ENCODE data around the gene STAG1. TPM values are rescaled to one million over a fixed set of nuclear protein-coding genes. Genes with fewer than 3 reads are reported as not detected.
"Not testable (repeated sequence)": the region's sequence is repeated elsewhere in the genome, so short reads cannot be mapped to it uniquely, and the experiment has no call there.

Gene STAG1
- total and polyA plus RNA-seq, 9 of the 15 experiments (the other 6 are each of a cell fraction or from before 2014, with no cell fraction given), result 2.7 to 17.7 (median 8.8) TPM

- TF ChIP-seq ZNF696 (CRISPR knock-in tag; conservative IDR thresholded peaks at IDR 0.05) (no peak), E2F4 (CRISPR knock-in tag; IDR thresholded peaks at IDR 0.05; ENCODE audit: low read depth) (no peak), REST (IDR thresholded peaks at IDR 0.05; ENCODE audit: borderline replicate concordance) (no peak), REST (CRISPR knock-in tag; IDR thresholded peaks at IDR 0.05; ENCODE audit: low read depth) (no peak), HBP1 (CRISPR knock-in tag; IDR thresholded peaks at IDR 0.05) (no peak)
Measured at GRCh38 chr3:136559896-136560295, 192.3 kb downstream of the STAG1 start (continued).

- H3K9me1 ChIP-seq (ENCODE audit: control insufficient read depth, insufficient read depth, low read length); H3K36me3 ChIP-seq (ENCODE audit: control insufficient read depth, insufficient read depth, low read length); H3K9ac ChIP-seq (ENCODE audit: insufficient read depth in 1 of 2, low read depth in 2 of 2, low read length in 2 of 2); H3K79me2 ChIP-seq (ENCODE audit: control insufficient read depth, insufficient read depth, low read length); DNase-seq (ENCODE audit: extremely low read depth in 1 of 4, low spot score in 3 of 4); H3K9me3 ChIP-seq (replicated peaks; ENCODE audit: control insufficient read depth, insufficient read depth, low read depth, low read length); H3K27ac ChIP-seq (ENCODE audit: extremely low read depth, low read depth, low read length); FAIRE-seq; POLR2A ChIA-PET; H3K4me1 ChIP-seq (replicated peaks in 1 of 2; ENCODE audit: control insufficient read depth in 2 of 2, insufficient read depth in 2 of 2, low read length in 2 of 2); H3K4me3 ChIP-seq; H3K27me3 ChIP-seq (ENCODE audit: control insufficient read depth in 2 of 2, insufficient read depth in 2 of 2, low read length in 2 of 2); BruUV-seq (replicated peaks); H2AFZ ChIP-seq (ENCODE audit: low read depth, low read length); H3K4me2 ChIP-seq (ENCODE audit: insufficient read depth, low read length); ATAC-seq; H4K20me1 ChIP-seq (replicated peaks; ENCODE audit: control insufficient read depth, insufficient read depth, low read length); CTCF ChIA-PET (ENCODE audit: low intra/inter-chr PET ratio): not testable (repeated sequence)
- intact Hi-C loops (cut with micrococcal nuclease), result loop anchor here (5.0 to 10.0 kb wide), 3 partner anchors 155 to 475 kb away; no protein-coding TSS in a partner anchor
- in situ Hi-C loops (cut with MboI), result loop anchor here (25.0 kb wide), 1 partner anchor 463 kb away; no protein-coding TSS in a partner anchor
- WGBS (ENCODE audit: insufficient coverage, low coverage, missing lambda C conversion rate), result 55% methylated on average over 1 of the region's 1 CpG
Measured at GRCh38 chr3:136549461-136549860, 202.7 kb downstream of the STAG1 start.

Data from K562 (cell line).